GDM1 (cell line): ENCODE measurements around the gene IGFN1.

Experiments used
- DNase-seq: peaks from one replicate; lab custom pipeline; 2025; lab: John Stamatoyannopoulos, UW

IGFN1 gene

DNA sequence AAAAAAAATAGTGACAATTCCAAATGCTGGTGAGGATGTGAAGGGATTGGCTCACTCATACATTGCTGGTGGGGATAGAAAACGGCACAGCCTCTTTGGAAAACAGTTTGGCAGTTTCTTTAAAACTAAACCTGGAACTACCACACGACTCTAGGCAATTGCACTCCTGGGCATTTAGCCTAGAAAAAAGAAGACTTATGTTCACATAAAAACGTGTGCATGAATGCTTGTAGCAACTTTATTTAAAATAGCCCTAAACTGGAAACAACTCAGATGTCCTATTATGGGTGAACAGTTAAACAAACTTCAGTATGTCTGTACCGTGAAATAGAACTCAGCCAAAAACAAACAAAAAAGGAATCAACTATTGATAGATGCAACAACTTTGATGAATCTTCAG, 26.9 kb upstream of the IGFN1 start:
- DNase-seq: no peak

DNA sequence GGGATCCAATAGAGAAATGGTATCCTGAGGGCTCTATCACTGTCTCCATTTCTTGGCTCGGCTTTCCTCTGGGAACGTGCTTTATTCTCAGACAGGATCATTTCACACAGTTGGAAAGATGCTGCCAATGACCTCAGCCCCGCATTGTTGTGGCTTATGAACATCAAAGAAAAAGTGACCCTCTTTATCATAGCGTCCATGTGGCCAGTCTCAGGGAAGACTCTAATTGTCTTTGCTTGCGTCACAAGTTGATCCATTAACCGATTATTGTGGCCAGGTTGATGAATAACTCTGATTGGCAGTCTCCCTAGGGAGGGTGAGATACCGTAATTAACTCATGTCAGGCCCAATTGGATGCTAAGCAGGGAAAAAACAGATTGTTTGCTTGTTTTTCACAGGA, 26.0 kb upstream of the IGFN1 start:
- DNase-seq: no peak

DNA sequence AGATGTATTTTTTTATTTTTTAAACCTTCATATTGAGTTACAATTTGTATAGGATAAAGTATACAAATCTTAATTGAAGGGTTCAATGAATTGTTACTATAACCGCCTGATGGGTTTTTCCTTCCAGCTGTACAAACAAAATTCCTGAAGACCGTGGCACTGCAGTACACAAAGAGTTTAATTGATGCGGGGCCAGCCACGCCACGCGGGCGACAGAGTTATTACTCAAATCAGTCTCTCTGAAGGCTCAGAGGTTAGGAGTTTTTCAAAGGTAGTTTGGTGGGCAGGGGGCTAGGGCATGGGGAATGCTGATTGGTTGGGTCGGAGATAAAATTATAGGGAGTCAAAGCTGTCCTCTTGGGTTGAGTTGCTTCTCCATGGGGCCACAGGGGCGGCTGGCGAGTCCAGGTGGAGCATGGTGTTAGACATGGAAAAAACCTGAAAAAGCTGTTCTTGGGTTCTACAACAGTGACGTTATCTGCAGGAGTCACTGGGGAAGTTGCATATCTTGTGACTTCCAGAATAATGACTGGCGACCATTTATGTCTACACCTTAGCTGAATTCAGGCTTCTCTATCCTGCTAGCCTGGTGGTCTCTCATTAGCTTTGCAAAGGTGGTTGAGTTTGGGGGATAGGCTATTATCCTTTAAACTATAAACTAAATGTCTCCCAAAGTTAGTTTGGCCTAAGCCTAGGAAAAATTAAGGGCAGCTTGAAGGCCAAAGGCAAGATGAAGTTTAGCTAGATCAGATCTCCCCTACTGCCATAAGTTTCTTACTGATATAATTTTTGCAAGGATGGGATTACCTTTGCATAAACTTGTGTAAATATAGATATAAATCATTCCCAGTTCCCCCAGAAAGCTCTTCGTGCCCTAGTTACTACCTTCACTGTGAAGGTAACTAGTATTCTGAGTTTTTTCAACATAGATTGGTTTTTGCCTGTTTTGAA, 23.3 kb upstream of the IGFN1 start:
- no peak for DNase-seq

DNA sequence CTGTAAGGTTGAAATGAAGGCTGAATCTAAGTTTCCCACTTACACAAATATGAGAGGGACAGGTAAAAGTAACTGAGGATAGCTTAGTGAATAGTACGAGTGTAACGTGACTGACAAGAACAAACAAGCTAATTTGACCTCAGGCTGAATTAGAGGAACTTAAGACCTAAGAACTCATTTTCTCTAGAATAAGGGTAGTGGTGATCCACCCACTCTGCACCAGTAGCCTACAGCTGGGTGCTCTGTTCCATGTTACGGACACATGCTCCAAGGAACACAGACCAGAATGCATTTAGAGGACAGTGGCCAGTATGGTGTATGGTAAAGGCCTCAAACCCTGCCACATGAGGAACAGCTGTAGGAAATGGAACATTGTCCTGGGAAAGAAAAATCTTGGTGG, 21.4 kb upstream of the IGFN1 start:
- DNase-seq: no peak

DNA sequence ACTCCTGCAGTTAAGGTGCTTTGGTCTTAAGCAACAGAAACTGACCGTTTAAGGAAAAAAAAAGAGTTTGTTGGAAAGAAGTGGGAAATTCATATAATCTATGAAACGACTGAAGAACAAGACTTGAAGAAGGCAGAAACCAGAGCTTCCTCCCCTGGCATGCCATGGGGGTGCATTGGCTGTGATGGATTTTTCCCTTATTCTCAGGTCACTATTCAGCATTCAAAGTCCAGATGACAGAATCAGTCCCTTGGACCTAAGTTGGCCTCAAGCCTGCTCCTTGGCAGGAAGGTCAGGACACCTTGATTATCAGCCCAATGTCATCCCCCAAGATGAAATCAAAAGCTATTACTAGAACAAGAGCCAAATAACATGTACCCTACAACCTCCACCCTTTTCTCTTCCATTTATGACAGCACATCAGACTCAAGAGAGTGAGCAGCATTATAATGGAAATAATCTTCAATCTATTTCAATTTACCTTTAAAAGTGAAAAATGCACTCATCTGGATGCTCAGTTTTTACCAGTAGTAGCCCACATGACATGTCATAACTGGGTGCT, 20.6 kb upstream of the IGFN1 start:
- DNase-seq: no peak

DNA sequence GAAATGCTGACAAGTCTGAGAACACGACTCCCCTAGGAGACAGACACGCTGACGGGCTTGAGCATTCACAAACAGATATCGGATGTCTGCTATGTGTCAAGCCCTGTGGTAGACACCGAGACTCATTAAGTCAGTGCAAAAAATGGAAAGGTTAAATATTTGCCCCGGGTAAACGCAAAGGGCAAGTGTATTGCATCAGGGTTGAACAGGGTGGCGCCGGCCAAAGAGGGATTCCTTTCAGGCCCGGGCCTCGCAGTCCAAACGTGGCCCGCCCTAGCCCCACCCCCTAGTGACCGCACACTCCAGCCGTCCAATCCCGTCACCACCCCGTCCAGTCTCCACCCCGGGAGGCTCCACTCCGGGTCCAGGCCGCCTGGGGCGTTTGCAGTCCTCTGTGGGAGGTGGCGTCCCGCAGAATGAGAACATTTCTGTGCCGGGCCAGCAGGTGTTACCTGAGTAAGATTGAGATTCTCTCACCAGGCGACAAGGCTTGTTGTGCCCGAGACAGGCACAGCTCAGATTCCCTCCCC, 20.0 kb upstream of the IGFN1 start:
- DNase-seq: no peak

DNA sequence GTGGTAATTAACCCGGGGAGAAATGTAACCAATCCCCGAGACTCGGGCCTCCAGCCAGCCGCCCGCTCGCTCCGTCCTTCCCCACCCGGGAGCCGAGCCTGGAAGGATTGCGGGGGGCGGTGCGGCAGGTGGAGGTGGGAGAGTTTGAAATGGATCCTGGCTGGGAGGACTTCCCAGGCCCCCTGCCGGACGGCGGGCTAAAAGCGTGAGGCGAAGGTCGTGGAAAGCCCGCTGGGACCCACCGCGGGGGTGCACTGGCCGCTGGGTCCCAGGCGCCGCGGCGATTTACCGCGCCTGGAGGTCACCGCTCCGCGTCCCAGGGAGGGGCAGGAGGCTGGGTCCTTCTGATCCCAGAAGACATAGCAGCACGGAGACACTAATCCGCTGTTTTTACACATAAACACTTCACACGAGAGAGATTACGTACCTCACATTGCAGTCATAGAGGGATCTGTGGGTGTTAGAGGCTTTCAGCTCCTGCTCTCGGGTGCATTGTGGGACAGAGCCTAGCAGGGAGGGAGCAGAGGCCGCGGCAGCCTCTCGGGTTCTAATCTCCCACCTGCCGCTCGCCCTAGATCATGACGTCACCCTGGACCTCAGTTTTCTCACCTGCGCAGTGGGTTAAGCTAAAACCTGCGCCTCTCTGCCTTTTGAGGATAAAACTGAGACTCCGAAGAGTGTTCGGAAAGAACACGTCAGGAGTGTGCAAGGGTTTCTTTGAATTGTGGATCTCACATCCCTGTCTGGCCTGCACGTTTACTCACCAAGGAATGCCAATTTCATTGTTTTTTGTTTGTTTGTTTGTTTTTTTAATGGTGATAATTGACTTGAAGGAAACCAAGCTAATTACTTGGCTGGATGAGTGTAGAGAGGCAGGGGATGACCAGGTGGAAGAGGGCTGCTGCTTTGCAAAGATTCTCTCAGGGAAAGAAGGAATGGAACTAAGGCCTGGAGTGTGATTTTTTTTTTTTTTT, 19.3 kb upstream of the IGFN1 start:
- DNase-seq: no peak

DNA sequence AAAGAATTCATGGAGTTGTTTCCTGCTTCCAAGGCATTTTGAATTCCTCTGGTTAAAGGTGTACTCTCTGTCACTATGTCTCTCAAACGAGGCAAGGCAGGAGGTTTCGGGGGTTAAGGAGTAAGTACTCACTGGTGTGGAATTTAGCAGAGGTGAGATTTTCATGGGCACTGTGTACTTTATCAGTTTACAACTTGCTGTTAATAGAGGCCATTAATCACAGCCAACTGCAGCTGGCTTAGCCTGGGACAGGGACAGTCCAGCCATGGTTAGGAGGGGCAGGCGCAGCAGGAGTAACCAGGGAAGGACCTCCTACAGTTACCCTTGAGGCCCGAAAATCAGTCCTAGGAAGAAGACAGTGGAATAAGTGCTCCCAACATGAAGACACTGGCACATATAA, 18.3 kb upstream of the IGFN1 start:
- no peak for DNase-seq

DNA sequence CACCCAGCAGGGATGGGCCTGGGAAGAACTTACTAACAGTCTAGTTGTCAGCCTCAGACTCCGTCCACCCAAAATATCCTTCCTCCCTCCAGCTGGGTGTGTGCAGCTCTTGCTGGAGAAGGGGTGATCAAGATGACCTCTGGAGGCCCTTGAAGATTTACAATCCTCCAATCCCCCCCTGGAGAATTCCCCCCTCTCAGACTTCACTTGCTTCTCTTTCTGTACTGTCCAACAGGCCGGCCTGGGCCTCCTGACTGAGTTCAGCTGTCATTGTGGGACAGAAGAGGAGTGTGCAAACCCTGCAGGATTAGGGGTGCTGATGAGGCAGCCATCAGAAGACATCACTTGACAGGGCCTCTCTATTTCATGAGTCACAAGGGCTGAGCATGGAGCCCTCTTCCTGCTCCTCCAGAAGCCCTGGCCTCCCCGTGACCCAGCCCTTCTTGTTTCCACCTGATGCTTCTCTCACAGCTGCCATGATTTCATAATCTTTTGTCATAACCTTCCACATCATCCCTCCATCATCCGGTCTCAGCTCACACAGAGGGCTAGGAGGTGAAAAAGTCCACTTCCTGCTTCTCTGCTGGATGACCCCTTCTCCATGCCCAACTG, 17.5 kb upstream of the IGFN1 start:
- no peak for DNase-seq

DNA sequence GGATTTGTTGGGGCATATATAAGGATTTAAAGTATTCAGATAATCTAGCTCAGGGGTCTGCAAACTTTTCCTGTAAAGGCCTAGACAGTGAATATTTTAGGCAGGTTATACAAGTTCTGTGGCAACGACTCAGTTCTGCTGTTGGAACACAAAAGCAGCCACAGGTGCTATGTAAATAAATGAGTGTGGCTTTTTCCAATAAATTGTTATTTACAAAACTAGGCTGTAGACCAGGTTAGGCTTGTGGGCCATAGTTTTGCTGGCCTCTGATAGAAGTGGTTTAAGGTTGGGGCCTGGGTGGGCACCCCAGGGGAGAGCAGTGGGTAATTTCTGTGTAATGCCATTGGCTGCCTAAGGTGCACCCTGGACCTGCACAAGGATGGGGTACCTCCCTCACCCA, 16.9 kb upstream of the IGFN1 start:
- no peak for DNase-seq

DNA sequence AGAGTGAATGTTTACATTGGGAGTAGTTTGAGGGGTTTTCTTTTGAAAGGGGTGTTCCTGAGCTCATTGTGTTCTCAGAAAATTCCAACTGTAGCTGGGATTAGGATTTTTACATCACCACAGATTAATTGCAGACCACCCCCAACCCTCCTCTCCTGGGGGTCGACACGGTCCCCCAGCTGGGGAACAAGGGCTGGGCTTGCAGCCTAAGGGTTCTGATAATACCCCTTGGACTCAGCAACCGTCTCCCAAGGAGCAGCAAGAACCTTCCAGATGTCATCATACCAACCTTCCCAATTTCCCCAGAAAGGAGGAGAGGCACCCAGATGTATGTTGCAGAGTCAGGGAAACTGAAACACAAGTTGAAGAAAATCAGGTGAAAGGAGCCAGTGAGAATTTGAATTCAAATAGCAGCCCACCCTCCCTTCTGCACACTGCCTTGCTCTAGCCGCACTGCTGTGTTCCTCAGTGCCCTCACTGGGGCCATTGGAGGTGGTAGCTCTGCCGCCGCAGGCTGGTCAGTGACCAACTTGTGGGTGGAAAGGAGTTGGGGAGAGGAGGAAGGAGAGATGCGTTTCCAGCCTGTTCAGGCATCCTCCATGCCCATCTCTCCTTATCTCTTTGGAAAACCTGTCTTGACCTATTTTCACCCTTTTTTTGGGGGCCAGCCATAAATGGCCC, 14.7 kb upstream of the IGFN1 start:
- DNase-seq: no peak

DNA sequence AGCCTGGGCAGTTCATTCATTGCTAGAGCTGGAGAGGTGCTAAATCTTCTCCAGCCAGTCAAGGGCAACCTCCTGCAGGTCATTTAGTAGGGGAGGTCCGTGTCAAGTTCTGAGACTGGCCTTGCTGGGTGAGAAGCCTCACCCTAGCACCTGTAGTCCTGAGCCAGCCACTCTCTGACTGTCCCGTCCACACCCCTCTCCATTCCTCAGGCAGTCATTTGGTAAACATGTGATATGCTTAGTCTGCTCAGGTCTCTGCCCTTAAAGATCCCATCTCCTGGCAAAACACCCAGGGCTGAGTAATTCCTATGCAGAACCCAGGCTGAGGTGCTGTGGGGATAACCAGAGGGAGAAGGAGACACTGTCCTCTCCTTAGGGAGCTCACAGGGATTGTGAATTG, 13.7 kb upstream of the IGFN1 start:
- DNase-seq: no peak

DNA sequence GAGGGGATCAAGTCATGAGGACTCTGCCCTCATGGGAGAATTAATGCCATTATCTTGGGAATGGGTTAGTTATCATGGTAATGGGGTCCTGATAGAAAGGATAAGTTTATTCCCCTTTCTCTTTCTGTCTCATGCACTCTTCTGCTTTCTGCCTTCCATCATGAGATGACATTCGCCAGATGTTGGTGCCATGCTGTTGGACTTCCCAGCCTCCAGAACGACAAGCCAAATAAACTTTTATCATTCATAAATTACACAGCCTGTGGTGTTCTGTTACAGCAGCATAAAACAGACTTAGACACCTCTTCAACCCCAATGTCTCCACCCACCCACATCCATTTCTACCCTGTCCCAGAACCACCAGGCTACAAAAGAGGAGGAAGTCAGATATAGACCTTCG, 11.9 kb upstream of the IGFN1 start:
- DNase-seq: no peak

DNA sequence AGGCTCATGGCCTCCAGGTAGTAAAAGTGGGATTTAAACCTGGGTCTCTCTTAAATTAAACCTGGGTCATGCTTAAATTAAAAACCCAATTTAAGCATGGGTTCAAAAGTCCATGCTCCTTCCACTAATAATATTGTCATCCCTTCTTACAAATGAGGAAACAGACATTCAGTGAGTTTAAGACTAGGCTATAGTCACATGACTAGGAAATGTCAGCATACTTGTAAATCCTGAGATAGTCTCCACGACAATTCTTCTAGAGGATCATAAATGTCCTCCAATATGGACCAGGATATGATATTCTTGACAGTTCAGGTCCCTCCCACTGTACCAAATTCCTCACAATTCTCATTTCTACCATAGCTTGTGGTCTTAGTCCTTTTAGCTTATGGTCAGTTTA, 10.5 kb upstream of the IGFN1 start:
- DNase-seq: no peak

DNA sequence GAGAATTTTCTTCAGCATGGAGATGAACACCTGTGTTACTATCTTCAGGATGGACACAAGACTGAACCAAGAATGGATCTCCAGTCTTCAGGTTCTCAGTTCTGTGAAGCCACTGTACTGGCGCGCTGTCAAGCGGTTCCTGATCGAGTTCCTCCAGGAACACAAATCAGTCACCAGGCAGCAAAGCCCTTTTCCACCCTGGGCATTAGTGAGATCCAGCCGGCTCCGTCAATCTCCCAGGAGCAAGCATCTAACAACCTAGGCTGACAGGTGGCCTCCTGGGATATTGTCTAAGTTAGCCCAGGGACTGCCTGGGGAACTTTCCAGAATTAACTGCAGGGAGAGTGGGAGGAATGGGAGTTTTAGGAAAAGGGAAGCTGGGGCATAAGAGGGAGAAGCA, 9.7 kb upstream of the IGFN1 start:
- no peak for DNase-seq

DNA sequence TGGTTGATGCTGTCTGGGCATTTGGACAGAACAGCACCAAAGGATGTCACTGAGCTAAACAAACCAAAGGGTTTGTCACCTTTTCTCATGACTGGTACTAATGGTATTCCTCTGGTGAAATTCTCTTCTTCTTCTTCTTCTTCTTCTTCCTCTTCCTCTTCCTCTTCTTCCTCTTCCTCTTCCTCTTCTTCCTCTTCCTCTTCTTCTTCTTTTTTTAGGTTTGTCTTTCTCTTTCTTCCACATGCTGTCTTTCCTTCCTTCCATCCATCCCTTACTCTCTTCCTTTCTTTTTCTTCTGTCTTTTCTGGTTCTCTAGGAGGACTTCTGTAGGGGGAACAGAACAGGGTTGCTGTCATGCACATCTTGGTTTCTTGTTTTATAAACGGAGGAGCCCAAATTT, 9.3 kb upstream of the IGFN1 start:
- DNase-seq: no peak

DNA sequence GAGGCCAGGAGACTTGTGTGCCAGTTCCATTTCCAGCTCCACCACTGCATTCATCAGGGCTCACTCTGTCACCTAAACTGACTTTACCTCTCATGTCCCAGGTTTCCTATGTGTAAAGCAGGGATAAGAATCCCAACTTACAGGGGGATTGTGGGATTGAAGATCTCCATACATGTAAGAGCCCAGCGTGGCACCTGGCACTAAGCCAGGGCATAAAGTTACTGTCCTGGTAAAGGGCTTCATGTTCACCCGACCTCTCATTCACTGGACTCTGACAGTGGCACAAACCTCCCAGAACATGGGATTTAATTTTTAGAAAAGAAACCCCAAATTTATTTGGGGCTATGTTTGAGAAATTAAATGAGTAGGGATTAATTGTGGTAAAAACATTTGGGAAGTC, 8.9 kb upstream of the IGFN1 start:
- no peak for DNase-seq

DNA sequence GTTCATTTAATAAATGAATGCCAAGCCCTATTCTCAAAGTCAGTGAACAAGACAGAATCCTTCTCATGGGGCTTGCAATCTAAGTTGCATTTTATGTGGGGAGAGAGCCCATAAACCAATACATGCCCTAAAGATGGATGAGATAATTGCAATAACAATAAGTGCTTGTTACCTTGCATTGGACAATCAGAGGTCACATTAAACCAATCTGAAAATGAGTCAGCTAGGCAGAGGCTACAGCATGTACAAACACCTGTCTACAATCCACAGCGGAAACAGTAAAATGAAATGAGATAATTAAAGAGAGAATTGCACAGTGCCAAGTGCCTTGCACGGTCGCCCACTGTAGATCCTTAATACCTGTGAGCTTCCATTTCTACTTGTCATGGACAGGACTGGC, 7.4 kb upstream of the IGFN1 start:
- DNase-seq: no peak

DNA sequence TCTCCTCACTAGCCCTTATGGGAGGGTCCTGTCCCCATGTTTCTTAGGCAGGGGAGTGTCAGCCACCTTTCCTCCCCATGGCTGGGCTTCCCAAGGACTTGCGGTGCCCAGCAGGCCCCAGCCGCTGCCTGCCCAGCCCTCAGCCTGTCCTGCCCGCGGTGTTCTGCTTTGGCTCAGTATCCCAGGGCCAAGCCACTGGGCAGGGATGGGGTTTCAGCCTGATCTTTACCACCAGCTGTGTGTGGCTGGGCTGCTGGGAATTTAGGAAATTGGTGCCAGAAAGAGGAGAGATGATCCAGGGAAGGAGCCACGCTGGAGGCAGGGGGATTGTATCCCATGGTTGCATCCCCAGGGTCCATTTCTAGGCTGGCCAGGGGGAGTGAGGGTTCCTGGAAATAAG, 6.9 kb upstream of the IGFN1 start:
- no peak for DNase-seq

DNA sequence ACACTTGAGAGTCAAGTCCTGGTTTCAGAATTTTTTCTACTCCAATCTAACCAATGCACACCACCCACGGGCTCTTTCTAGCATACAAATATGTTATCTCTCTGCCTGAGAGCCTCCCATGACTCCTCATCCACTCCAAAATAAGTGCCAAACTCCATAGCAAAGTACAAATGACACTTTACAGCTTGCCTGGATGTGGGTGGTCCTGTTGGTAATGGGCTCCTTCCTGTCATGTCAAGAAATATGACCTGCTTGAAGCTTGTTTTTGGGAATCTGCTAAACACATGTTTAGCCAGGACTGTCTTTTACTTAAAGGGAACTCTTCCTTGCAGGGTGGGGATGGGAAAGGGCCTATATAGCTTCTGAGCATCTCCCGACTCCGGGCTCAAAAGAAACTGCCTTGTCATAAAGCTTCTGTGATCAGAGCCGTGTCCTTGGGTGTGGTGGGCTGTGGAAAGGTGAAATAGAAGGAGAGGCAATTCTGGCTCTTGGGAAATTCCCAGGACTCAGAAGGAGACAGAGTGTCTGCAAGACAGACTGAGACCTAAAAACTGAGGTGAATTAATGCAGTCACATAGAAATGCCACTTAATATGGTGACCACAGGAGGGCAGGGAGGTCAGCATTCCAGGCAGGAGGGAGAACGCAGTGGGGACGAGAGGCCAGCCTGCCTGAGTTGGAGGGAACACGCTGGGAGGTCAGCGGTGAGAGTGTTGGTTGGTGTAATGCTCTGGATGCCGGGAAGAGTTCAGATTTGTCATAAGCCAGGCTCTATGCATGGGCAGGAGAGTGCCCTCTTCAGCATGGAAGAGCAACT, 6.1 kb upstream of the IGFN1 start:
- DNase-seq: no peak

DNA sequence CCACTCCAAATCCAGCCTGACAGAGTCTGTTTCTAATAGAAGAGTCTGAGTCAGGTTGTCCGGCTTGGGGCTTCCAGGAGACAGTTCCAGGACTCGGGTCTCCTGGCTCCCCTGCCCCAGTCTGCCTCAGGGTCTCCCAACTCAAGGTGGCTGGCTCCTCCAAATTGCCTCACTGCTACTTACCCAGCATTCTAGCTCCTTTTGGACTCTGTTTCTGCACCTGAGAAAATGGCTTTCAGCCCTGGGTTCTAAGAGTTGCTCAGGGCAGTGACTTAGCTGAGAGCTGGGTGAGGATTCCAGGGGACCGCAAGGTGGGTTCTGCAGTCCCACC, 5.5 kb upstream of the IGFN1 start:
- no peak for DNase-seq
